Measurements from ENCODE around the gene ADGRD2. TPM values are rescaled to one million over a fixed set of nuclear protein-coding genes. Genes with fewer than 3 reads are reported as not detected.

Gene ADGRD2
- total RNA-seq, 1 experiment from 2014 or later: not detected

DNA sequence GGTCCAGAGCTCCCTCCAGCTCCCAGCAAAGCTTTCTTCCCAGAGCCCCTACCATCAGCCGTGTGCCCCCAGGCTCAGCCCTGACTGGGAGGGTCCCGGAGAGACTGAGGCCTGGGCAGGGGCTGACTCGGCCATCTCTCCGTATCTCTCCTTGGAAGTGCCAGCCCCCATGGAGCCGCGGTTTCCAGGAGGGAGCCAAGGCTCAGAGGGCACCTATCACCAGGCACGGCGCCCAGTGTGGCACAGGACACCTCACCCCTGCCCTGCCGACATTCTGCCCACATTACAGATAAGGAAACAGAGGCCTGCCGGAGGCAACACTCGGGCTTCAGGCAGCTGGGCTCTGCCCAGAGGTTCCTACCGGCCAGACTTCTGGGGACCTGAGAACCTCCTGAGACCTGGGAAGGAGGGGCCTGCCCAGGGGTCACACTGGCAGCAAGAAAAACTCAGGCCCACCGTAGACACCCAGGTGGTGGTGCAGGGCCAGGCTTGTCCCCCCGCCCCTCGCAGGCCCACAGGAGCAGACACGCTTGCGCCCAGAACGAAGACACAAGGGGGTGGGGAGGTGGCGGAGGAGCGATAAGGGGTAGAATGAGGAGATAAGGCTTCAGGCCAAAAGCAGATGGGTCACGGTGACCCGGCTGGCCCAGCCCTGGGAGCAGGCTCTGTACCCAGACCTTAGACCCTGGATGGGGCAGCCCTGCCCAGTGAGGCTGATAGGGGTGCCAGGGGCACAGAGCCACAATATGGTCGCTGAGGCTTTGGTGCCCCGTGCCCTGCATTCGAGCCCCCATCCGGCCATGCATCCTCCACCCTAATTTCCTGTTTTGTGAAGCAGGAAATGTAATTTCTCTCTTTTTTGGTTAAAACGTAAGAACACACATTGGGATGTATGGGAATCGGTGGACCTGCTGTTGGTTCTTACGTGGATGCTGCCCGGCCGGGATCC lies 45.1 kb downstream of the ADGRD2 start:
- ATAC-seq (no peak), DNase-seq (no peak)
- H3K4me3 ChIP-seq (ENCODE audit: low read length): no peak overlapping the region
- ChIA-PET POLR2A (ENCODE audit: unreplicated experiment) (no interaction called here), CTCF (no interaction called here)
- no peak overlapping the region for H3K4me2 ChIP-seq (ENCODE audit: low read length)
- no peaks in the 10 kb centered on the region for H3K9me2 ChIP-seq (replicated peaks; ENCODE audit: low read length)
- no peak overlapping the region for H3K27ac ChIP-seq (ENCODE audit: low read length)
- H3K9ac ChIP-seq (ENCODE audit: low read length): no peak overlapping the region
- H3K9me3 ChIP-seq (ENCODE audit: low read length): no peaks in the 10 kb centered on the region
- no peaks in the 10 kb centered on the region for H3K36me3 ChIP-seq (ENCODE audit: low read depth, low read length)
- intact Hi-C loops (cut with micrococcal nuclease): no loop called here
- H3F3A ChIP-seq (ENCODE audit: low read length, unreplicated experiment): no peaks in the 10 kb centered on the region
- H2AFZ ChIP-seq (ENCODE audit: low read length): no peak overlapping the region
- H4K20me1 ChIP-seq (ENCODE audit: low read length): no peaks in the 10 kb centered on the region
- H3K4me1 ChIP-seq (ENCODE audit: insufficient read depth, low read length): no peaks in the 10 kb centered on the region
- H3K79me2 ChIP-seq (ENCODE audit: low read length): no peaks in the 10 kb centered on the region
- no TSS peak for BruUV-seq (replicated peaks)
- TF ChIP-seq EZH2phosphoT487 (IDR thresholded peaks at IDR 0.05; ENCODE audit: borderline replicate concordance, low read length) (no peak), EZH2 (IDR thresholded peaks at IDR 0.05; ENCODE audit: low read length, unreplicated experiment) (no peak)
- TF ChIP-seq, protein P1, sequence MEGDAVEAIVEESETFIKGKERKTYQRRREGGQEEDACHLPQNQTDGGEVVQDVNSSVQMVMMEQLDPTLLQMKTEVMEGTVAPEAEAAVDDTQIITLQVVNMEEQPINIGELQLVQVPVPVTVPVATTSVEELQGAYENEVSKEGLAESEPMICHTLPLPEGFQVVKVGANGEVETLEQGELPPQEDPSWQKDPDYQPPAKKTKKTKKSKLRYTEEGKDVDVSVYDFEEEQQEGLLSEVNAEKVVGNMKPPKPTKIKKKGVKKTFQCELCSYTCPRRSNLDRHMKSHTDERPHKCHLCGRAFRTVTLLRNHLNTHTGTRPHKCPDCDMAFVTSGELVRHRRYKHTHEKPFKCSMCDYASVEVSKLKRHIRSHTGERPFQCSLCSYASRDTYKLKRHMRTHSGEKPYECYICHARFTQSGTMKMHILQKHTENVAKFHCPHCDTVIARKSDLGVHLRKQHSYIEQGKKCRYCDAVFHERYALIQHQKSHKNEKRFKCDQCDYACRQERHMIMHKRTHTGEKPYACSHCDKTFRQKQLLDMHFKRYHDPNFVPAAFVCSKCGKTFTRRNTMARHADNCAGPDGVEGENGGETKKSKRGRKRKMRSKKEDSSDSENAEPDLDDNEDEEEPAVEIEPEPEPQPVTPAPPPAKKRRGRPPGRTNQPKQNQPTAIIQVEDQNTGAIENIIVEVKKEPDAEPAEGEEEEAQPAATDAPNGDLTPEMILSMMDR (conservative IDR thresholded peaks at IDR 0.05; ENCODE audit: low read depth, low read length): no peak
- H3K27me3 ChIP-seq (ENCODE audit: low read length): no peaks in the 10 kb centered on the region

DNA sequence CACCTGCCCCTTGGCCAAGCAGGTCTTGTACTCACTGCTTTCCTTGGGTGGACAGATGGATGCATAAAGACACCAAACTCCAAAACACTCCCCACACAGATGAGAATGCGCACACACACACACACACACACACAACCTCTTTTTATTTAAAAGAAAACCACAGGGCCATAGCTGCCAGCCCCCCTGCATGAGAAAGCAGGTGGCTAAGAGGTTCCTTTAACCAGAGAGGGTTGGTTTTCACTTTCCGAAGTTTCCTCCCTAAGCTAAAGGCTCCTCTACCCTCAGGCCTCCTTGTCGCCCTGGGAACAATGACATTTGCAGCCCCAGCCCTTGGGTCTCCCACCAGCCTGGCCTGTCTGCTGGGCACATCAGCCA lies 45.8 kb downstream of the ADGRD2 start:
- no TSS peak for BruUV-seq (replicated peaks)
- Histone ChIP-seq H3K36me3 (ENCODE audit: low read depth, low read length) (no peaks in the 10 kb centered on the region), H3K9me2 (replicated peaks; ENCODE audit: low read length) (no peaks in the 10 kb centered on the region), H3K4me1 (ENCODE audit: insufficient read depth, low read length) (no peaks in the 10 kb centered on the region), H3K79me2 (ENCODE audit: low read length) (no peaks in the 10 kb centered on the region), H3K9me3 (ENCODE audit: low read length) (no peaks in the 10 kb centered on the region), H3K9ac (ENCODE audit: low read length) (no peak overlapping the region), H3K27me3 (ENCODE audit: low read length) (no peaks in the 10 kb centered on the region), H3K4me3 (ENCODE audit: low read length) (no peak overlapping the region), H3F3A (ENCODE audit: low read length, unreplicated experiment) (no peaks in the 10 kb centered on the region), H3K4me2 (ENCODE audit: low read length) (no peak overlapping the region), H3K27ac (ENCODE audit: low read length) (no peak overlapping the region), H4K20me1 (ENCODE audit: low read length) (no peaks in the 10 kb centered on the region), H2AFZ (ENCODE audit: low read length) (no peak overlapping the region)
- ChIA-PET CTCF (no interaction called here), POLR2A (ENCODE audit: unreplicated experiment) (no interaction called here)
- DNase-seq (no peak), ATAC-seq (no peak)
- intact Hi-C loops (cut with micrococcal nuclease): no loop called here
- TF ChIP-seq, protein P1 (conservative IDR thresholded peaks at IDR 0.05; ENCODE audit: low read depth, low read length): no peak
- TF ChIP-seq EZH2 (IDR thresholded peaks at IDR 0.05; ENCODE audit: low read length, unreplicated experiment) (no peak), EZH2phosphoT487 (IDR thresholded peaks at IDR 0.05; ENCODE audit: borderline replicate concordance, low read length) (no peak)

DNA sequence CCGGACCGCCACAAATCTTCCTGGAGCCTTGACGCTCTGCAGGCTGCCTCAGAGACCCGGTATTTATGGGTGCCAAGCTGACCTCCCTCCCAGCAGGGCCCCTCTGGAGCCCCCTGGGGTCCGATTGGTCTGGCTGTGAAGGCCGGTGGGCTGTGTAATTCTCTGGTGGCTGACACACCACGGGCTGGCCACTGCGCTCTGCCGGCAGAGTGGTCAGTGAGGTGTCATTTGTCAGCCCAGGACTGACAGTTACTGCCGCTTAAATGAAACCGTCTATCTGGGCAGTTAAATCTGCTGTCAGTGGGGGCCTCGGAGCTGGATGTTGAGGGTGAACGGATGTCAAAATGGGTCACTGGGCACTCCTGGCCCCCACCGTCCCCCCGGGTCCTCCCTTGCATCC lies 46.2 kb downstream of the ADGRD2 start:
- CTCF ChIA-PET: no interaction called here

More for the DNA sequence above, 46.2 kb downstream of the ADGRD2 start:
- no peak overlapping the region for H3K4me3 ChIP-seq (ENCODE audit: low read length)
- H3K9ac ChIP-seq (ENCODE audit: low read length): no peak overlapping the region
- POLR2A ChIA-PET (ENCODE audit: unreplicated experiment): no interaction called here
- ATAC-seq: no peak
- H3F3A ChIP-seq (ENCODE audit: low read length, unreplicated experiment): no peaks in the 10 kb centered on the region
- H3K27me3 ChIP-seq (ENCODE audit: low read length): no peaks in the 10 kb centered on the region
- no TSS peak for BruUV-seq (replicated peaks)
- no peak overlapping the region for H3K4me2 ChIP-seq (ENCODE audit: low read length)
- H3K4me1 ChIP-seq (ENCODE audit: insufficient read depth, low read length): no peaks in the 10 kb centered on the region
- H3K27ac ChIP-seq (ENCODE audit: low read length): no peak overlapping the region
- intact Hi-C loops (cut with micrococcal nuclease): no loop called here
- no peaks in the 10 kb centered on the region for H3K79me2 ChIP-seq (ENCODE audit: low read length)
- DNase-seq: no peak
- no peaks in the 10 kb centered on the region for H3K9me2 ChIP-seq (replicated peaks; ENCODE audit: low read length)
- H2AFZ ChIP-seq (ENCODE audit: low read length): no peak overlapping the region
- H3K9me3 ChIP-seq (ENCODE audit: low read length): no peaks in the 10 kb centered on the region
- no peaks in the 10 kb centered on the region for H4K20me1 ChIP-seq (ENCODE audit: low read length)
- no peaks in the 10 kb centered on the region for H3K36me3 ChIP-seq (ENCODE audit: low read depth, low read length)
- TF ChIP-seq, protein P1 (conservative IDR thresholded peaks at IDR 0.05; ENCODE audit: low read depth, low read length): no peak

Measured in PC-3 (cell line).